Fibroblast of villous mesenchyme (primary cell): ENCODE data around the gene KCNC4. TPM values are rescaled to one million over a fixed set of nuclear protein-coding genes. Genes with fewer than 3 reads are reported as not detected.

ENCODE experiments used
- DNase-seq: peaks from one replicate; pipeline ENCODE4 v3.0.0-alpha.2; 2010; ENCODE audit warnings: low read depth
- H3K4me3 ChIP-seq: 2 replicates; pipeline ENCODE4 v1.5.1; 2011; ENCODE audit warnings: low read depth, mild to moderate bottlenecking, low read length
- total RNA-seq: library from RNA; depleted of rRNA; stranded (reverse); fragments of >200 nt; gene quantifications from 2 replicates; pipeline ENCODE4 v1.2.3, GENCODE V29; 2012
- TF ChIP-seq, protein P1 (sequence below): IDR thresholded peaks from 2 replicates; pipeline ENCODE4 v1.5.1; 2012; ENCODE audit warnings: low read depth, mild to moderate bottlenecking, low read length; ENCODE audit not compliant: insufficient read depth

The KCNC4 gene
- total RNA-seq, 1 donor = 1.7 TPM

DNA sequence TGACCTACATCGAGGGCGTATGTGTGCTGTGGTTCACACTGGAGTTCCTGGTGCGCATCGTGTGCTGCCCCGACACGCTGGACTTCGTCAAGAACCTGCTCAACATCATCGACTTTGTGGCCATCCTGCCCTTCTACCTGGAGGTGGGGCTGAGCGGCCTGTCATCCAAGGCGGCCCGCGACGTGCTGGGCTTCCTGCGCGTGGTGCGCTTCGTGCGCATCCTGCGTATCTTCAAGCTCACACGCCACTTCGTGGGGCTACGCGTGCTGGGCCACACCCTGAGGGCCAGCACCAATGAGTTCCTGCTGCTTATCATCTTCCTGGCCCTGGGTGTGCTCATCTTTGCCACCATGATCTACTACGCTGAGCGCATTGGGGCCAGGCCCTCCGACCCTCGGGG, 13.0 kb downstream of the KCNC4 start:
- no peak for DNase-seq
- TF ChIP-seq, protein P1, sequence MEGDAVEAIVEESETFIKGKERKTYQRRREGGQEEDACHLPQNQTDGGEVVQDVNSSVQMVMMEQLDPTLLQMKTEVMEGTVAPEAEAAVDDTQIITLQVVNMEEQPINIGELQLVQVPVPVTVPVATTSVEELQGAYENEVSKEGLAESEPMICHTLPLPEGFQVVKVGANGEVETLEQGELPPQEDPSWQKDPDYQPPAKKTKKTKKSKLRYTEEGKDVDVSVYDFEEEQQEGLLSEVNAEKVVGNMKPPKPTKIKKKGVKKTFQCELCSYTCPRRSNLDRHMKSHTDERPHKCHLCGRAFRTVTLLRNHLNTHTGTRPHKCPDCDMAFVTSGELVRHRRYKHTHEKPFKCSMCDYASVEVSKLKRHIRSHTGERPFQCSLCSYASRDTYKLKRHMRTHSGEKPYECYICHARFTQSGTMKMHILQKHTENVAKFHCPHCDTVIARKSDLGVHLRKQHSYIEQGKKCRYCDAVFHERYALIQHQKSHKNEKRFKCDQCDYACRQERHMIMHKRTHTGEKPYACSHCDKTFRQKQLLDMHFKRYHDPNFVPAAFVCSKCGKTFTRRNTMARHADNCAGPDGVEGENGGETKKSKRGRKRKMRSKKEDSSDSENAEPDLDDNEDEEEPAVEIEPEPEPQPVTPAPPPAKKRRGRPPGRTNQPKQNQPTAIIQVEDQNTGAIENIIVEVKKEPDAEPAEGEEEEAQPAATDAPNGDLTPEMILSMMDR = no peak
- no peak overlapping the region for H3K4me3 ChIP-seq

DNA sequence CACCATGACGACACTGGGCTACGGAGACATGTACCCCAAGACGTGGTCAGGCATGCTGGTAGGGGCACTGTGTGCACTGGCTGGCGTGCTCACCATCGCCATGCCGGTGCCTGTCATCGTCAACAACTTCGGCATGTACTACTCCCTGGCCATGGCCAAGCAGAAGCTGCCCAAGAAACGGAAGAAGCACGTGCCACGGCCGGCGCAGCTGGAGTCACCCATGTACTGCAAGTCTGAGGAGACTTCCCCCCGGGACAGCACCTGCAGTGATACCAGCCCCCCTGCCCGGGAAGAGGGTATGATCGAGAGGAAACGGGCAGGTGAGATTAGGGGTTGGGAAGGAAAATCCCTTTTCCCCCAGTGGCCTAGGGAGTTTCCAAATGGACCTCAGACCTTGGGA, 13.5 kb downstream of the KCNC4 start:
- DNase-seq = no peak
- TF ChIP-seq, protein P1 = no peak
- H3K4me3 ChIP-seq = no peak overlapping the region

DNA sequence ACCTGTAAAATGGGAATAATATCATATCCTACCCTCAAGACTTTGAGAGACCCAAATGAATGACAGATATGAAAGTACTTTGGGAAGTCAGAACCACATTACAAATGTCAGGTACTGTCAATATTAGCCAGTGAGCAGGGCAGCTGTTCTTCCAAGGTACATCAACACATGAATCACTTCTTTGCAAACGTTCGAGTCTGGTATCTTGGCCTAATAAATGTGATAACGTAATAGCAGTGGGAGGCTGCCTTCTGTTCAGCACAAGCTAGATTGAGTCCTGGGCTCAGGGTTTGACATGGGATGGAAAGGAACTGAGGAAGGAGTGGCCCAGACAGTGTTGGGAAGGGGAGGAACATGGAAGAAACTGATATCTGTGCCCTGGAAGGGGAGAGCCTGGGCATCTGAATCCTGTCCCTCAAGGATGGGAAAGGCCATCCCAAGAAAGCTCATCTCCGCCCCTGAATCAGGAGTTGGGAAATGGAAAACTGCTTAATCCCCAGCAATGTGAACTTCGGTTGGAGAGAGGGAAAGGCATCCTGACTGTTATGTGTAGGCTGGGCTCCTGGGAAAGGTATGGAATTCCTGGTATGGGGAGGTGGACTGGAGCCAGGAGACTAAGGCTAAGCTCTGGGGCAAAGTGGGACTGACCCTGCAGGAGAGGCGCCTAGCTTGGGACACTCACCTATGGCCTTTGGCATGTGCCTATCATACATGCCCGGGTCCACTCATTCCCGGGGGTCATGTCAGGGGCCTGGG, 14.3 kb downstream of the KCNC4 start:
- no peak for DNase-seq
- TF ChIP-seq, protein P1 = no peak
- no peak overlapping the region for H3K4me3 ChIP-seq

DNA sequence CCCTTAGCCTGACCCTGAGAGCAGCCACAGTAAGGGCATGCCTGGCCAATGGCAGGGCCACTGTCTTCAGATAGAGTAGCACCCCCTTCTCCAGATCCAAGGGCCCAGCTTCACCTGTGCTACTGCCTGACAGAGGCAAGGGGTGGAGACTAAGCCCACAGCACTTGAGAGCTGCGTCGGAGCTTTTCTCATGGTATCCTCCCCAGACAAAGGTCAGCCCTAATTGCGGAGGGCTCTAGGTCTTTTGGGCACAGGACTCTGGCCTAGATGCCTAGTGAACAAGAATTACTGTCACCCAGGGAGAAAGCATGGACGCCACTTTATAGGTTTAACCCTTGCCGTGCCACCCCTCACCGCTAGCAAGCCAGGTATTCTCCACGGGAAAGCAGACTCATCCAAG, 15.1 kb downstream of the KCNC4 start:
- H3K4me3 ChIP-seq = no peak overlapping the region
- DNase-seq = no peak
- TF ChIP-seq, protein P1 = no peak

DNA sequence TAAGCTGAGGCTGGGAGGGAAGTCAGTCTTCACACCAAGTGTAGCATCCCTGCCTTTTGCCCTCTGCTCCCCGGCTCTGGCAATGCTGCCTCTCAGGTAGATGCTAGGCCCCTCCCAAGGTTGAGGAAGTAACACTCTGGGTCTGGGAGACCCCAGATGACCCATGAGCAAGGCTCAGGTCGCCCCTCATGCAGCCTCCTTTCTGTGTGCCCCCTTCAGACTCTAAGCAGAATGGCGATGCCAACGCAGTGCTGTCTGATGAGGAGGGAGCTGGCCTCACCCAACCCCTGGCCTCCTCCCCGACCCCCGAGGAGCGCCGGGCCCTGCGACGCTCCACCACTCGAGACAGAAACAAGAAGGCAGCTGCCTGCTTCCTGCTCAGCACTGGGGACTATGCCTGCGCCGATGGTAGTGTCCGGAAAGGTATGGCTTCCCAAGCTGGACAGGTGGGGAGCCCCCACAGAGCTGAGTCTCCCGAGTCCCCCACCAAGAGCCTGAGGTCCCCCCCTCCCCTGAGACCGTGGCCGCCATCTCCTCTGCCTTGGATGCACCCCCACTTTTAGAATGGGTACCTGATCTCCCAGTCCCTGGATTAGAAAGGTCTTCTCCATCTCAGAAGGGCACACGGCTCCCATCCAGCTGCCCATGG, 15.8 kb downstream of the KCNC4 start:
- no peak for DNase-seq
- TF ChIP-seq, protein P1 = no peak
- H3K4me3 ChIP-seq = no peak overlapping the region

DNA sequence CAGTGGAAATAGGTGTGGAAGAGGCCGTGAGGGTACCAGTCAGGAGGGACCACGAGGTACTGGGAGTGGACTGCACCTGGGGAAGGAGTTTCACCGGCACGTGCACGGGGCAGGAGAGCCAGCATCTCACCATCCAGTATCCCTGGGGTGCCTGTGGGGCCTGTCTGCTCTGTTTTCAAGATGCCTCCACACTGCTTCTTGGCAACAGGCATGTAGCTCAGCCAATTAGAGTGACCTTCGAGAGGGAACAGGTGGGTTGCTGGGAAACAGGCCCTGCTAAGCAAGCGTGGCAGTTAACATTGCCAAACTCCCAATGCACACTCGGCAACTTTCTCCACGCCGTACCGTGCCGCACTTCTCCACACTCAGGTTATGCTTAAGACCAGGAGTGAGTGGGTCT, 17.7 kb downstream of the KCNC4 start:
- DNase-seq = no peak
- H3K4me3 ChIP-seq = no peak overlapping the region
- TF ChIP-seq, protein P1 = no peak
